ENCODE data around the gene MGST3.

DNA sequence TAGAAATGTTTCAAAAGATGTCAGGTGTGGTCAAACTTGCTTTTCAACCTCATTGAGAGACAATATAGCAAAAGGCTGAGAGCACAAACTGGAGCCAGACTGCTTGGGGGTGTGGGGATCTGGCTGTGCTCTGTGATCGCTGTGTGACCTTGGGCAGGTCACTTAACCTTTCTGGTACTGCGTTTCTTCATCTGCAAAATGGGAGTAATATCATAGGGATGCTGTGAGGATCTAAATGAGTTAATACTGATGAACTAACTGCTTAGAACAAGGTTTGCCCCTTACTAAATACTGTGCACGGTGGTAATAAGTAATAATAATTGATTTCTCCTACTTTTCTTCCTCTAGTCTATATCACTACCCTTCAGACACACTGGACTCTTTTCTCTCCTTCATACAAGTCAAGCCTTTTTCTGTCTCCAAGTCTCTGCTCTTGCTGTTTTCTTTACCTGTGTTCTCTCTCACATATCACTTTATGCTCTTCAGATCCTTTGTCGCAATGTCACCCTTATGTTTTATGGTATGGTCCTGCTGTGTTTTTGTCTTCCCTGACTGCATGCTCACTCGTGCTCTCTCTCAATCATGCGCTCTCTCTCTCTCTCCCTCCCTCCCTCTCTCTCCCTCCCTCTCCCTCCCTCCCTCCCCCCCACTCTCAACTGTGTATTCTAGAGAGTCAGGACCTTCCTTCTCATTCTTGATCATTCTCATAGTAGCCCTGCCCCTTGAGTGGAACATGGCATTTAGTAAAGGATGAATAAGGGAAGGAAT is 3.3 kb downstream of the MGST3 start:
- TF ChIP-seq, protein P1, sequence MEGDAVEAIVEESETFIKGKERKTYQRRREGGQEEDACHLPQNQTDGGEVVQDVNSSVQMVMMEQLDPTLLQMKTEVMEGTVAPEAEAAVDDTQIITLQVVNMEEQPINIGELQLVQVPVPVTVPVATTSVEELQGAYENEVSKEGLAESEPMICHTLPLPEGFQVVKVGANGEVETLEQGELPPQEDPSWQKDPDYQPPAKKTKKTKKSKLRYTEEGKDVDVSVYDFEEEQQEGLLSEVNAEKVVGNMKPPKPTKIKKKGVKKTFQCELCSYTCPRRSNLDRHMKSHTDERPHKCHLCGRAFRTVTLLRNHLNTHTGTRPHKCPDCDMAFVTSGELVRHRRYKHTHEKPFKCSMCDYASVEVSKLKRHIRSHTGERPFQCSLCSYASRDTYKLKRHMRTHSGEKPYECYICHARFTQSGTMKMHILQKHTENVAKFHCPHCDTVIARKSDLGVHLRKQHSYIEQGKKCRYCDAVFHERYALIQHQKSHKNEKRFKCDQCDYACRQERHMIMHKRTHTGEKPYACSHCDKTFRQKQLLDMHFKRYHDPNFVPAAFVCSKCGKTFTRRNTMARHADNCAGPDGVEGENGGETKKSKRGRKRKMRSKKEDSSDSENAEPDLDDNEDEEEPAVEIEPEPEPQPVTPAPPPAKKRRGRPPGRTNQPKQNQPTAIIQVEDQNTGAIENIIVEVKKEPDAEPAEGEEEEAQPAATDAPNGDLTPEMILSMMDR (IDR thresholded peaks at IDR 0.05) = no peak
- TF ChIP-seq, protein P2, sequence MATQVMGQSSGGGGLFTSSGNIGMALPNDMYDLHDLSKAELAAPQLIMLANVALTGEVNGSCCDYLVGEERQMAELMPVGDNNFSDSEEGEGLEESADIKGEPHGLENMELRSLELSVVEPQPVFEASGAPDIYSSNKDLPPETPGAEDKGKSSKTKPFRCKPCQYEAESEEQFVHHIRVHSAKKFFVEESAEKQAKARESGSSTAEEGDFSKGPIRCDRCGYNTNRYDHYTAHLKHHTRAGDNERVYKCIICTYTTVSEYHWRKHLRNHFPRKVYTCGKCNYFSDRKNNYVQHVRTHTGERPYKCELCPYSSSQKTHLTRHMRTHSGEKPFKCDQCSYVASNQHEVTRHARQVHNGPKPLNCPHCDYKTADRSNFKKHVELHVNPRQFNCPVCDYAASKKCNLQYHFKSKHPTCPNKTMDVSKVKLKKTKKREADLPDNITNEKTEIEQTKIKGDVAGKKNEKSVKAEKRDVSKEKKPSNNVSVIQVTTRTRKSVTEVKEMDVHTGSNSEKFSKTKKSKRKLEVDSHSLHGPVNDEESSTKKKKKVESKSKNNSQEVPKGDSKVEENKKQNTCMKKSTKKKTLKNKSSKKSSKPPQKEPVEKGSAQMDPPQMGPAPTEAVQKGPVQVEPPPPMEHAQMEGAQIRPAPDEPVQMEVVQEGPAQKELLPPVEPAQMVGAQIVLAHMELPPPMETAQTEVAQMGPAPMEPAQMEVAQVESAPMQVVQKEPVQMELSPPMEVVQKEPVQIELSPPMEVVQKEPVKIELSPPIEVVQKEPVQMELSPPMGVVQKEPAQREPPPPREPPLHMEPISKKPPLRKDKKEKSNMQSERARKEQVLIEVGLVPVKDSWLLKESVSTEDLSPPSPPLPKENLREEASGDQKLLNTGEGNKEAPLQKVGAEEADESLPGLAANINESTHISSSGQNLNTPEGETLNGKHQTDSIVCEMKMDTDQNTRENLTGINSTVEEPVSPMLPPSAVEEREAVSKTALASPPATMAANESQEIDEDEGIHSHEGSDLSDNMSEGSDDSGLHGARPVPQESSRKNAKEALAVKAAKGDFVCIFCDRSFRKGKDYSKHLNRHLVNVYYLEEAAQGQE (IDR thresholded peaks at IDR 0.05; ENCODE audit: insufficient read depth in 1 of 2, low read depth in 2 of 2, low read length in 1 of 2) = no peak

Data from Panc1 (cell line).